IMR-90 (cell line): Measurements from ENCODE around the gene CELSR1. TPM values are rescaled to one million over a fixed set of nuclear protein-coding genes. Genes with fewer than 3 reads are reported as not detected.
"Not testable (repeated sequence)": the region's sequence is repeated elsewhere in the genome, so short reads cannot be mapped to it uniquely, and the experiment has no call there.

ENCODE experiments used
- ATAC-seq: fragments of 200-7000 bp; cut with Tn5 transposase; 2 replicates; pipeline ENCODE4 v1.9.1; 2020; ENCODE audit warnings: low read depth, mild to moderate bottlenecking, moderate library complexity
- BruUV-seq: library from RNA; stranded (reverse); fragments of 400-500 nt; replicated peaks from 2 replicates; lab custom pipeline; 2021; lab: Mats Ljungman, UMichigan
- CTCF ChIA-PET: fragments of 300-600 bp; formaldehyde crosslinking; extraction: SDS; loops from one replicate; lab custom pipeline; 2021; ENCODE audit warnings: antibody characterized with exemption; lab: Yijun Ruan, JAX
- POLR2A ChIA-PET: fragments of 300-600 bp; sonication (Branson Sonifier 250); formaldehyde crosslinking; loops from one replicate; lab custom pipeline; 2022; ENCODE audit warnings: antibody characterized with exemption; ENCODE audit not compliant: unreplicated experiment; lab: Charles Lee
- DNase-seq: peaks from one replicate; pipeline ENCODE4 v3.0.0; 2013
- H2AFZ ChIP-seq: replicated peaks from 2 replicates; pipeline ENCODE3; 2013; ENCODE audit warnings: low read length, mild to moderate bottlenecking; ENCODE audit not compliant: poor library complexity
- H2AK5ac ChIP-seq: 2 replicates; pipeline ENCODE4 v1.6.1; 2013; ENCODE audit warnings: low read depth, low read length, inconsistent platforms
- H2AK9ac ChIP-seq: replicated peaks from 2 replicates; pipeline ENCODE3; 2013; ENCODE audit warnings: mild to moderate bottlenecking, low read depth, low read length, moderate library complexity; ENCODE audit not compliant: poor library complexity
- H2BK120ac ChIP-seq: 2 replicates; pipeline ENCODE4 v1.6.1; 2013; ENCODE audit warnings: low read depth, low read length, inconsistent platforms
- H2BK15ac ChIP-seq: 3 replicates; pipeline ENCODE4 v1.6.1; 2013; ENCODE audit warnings: low read depth, low read length, inconsistent platforms
- H2BK20ac ChIP-seq: 2 replicates; pipeline ENCODE4 v1.6.1; 2013; ENCODE audit warnings: low read depth, mild to moderate bottlenecking, inconsistent platforms, low read length, moderate library complexity
- H2BK5ac ChIP-seq: 2 replicates; pipeline ENCODE4 v1.6.1; 2013; ENCODE audit warnings: mild to moderate bottlenecking, low read depth, low read length, inconsistent platforms; ENCODE audit not compliant: poor library complexity, severe bottlenecking
- H3K14ac ChIP-seq: replicated peaks from 2 replicates; pipeline ENCODE4 v1.6.1; 2013; ENCODE audit warnings: low read depth, low read length, inconsistent platforms
- H3K18ac ChIP-seq: 2 replicates; pipeline ENCODE4 v1.6.1; 2013; ENCODE audit warnings: low read depth, low read length, control low read depth
- H3K23ac ChIP-seq: 2 replicates; pipeline ENCODE4 v1.6.1; 2013; ENCODE audit warnings: low read depth, low read length, inconsistent platforms
- H3K27ac ChIP-seq: 2 replicates; pipeline ENCODE4 v1.5.1; 2013; ENCODE audit warnings: mild to moderate bottlenecking, control low read depth, low read length; ENCODE audit not compliant: insufficient read depth
- H3K27me3 ChIP-seq: 2 replicates; pipeline ENCODE4 v1.6.1; 2013; ENCODE audit warnings: low read length; ENCODE audit not compliant: control insufficient read depth, insufficient read depth
- H3K36me3 ChIP-seq: 2 replicates; pipeline ENCODE4 v1.6.1; 2013; ENCODE audit warnings: low read length, mixed read lengths; ENCODE audit not compliant: control insufficient read depth, insufficient read depth
- H3K4ac ChIP-seq: 2 replicates; pipeline ENCODE4 v1.6.1; 2013; ENCODE audit warnings: low read depth, low read length, inconsistent platforms
- H3K4me1 ChIP-seq: 2 replicates; pipeline ENCODE4 v1.6.1; 2013; ENCODE audit warnings: low read length, mixed read lengths; ENCODE audit not compliant: control insufficient read depth, insufficient read depth
- H3K4me2 ChIP-seq: 2 replicates; pipeline ENCODE4 v1.6.1; 2013; ENCODE audit warnings: low read depth, mild to moderate bottlenecking, control low read depth, low read length, moderate library complexity
- H3K4me3 ChIP-seq: 2 replicates; pipeline ENCODE4 v1.5.1; 2013; ENCODE audit warnings: low read depth, mild to moderate bottlenecking, control low read depth, low read length, moderate library complexity; ENCODE audit not compliant: insufficient read depth
- H3K56ac ChIP-seq: 2 replicates; pipeline ENCODE4 v1.6.1; 2013; ENCODE audit warnings: low read length, inconsistent platforms; ENCODE audit not compliant: insufficient read depth; ENCODE audit errors: extremely low read depth
- H3K79me1 ChIP-seq, 2 experiments: 2 replicates each; pipeline ENCODE4 v1.6.1; 2013; ENCODE audit warnings: low read length in 2 of 2, inconsistent platforms in 1 of 2, low read depth in 1 of 2
- H3K9ac ChIP-seq: 2 replicates; pipeline ENCODE4 v1.6.1; 2013; ENCODE audit warnings: low read depth, low read length, control low read depth
- H3K9me1 ChIP-seq: 2 replicates; pipeline ENCODE4 v1.6.1; 2013; ENCODE audit warnings: low read length, inconsistent platforms; ENCODE audit not compliant: insufficient read depth
- H3K9me3 ChIP-seq: 2 replicates; pipeline ENCODE4 v1.6.1; 2013; ENCODE audit warnings: low read length; ENCODE audit not compliant: control insufficient read depth, insufficient read depth
- H4K20me1 ChIP-seq: 2 replicates; pipeline ENCODE4 v1.6.1; 2013; ENCODE audit warnings: low read length, inconsistent platforms; ENCODE audit not compliant: insufficient read depth
- H4K5ac ChIP-seq: 2 replicates; pipeline ENCODE4 v1.6.1; 2013; ENCODE audit warnings: mild to moderate bottlenecking, low read depth, low read length, control low read depth
- H4K8ac ChIP-seq, 2 experiments: 2 replicates each; pipeline ENCODE4 v1.6.1; 2013; ENCODE audit warnings: low read depth in 2 of 2, low read length in 2 of 2, control low read depth in 1 of 2, inconsistent platforms in 1 of 2
- H4K91ac ChIP-seq: 2 replicates; pipeline ENCODE4 v1.6.1; 2013; ENCODE audit warnings: low read depth, low read length, inconsistent platforms; ENCODE audit not compliant: insufficient read depth
- WGBS, 2 experiments: methylation state at CpG; one replicate each; pipeline versions ENCODE4 v1.1.5 to v1.1.7; 2013; ENCODE audit warnings: missing lambda C conversion rate in 2 of 2; ENCODE audit not compliant: insufficient read length in 1 of 2; ENCODE audit errors: extremely low coverage in 2 of 2; 5-methylcytosine and 5-hydroxymethylcytosine counted together
- dilution Hi-C: fragments of 300-500 bp; cut with HindIII; formaldehyde crosslinking; loops from one replicate; pipeline ENCODE4 v1.14.3; 2018; ENCODE audit warnings: low sequenced_read_pairs; ENCODE audit not compliant: unreplicated experiment
- in situ Hi-C: fragments of 300-500 bp; cut with MboI; formaldehyde crosslinking; loops from 3 replicates; pipeline ENCODE4 v1.14.3; 2019; ENCODE audit warnings: low sequenced_read_pairs, inconsistent platforms, mixed read lengths
- intact Hi-C: fragments of 100-400 bp; cut with micrococcal nuclease; formaldehyde crosslinking; loops from 2 replicates; pipeline ENCODE4 v1.10.0; 2022
- polyA plus RNA-seq, 3 experiments: library from polyadenylated mRNA; depleted of rRNA; stranded (reverse); fragments of >200 nt; gene quantifications; 2 replicates each; pipeline ENCODE4 v1.2.3, GENCODE V29; 2012; ENCODE audit warnings: low replicate concordance in 1 of 3
- total RNA-seq: library from RNA; depleted of rRNA; stranded (reverse); fragments of >200 nt; gene quantifications from 2 replicates; pipeline ENCODE4 v1.2.3, GENCODE V29; 2012

CELSR1 gene
- total and polyA plus RNA-seq, 2 of the 4 experiments (the other 2 are of a cell fraction) = 0.36 to 0.82 TPM

GRCh38 chr22:46516112-46516487 lies 21.3 kb downstream of the CELSR1 start:
- H3K56ac ChIP-seq, H3K14ac ChIP-seq, H3K79me1 ChIP-seq, H3K27me3 ChIP-seq, H2BK20ac ChIP-seq, H2BK5ac ChIP-seq, dilution Hi-C loops, H4K20me1 ChIP-seq, BruUV-seq, H2BK15ac ChIP-seq, H2AFZ ChIP-seq, H2AK9ac ChIP-seq, H3K4me2 ChIP-seq, H3K9me3 ChIP-seq, H3K4ac ChIP-seq, H3K36me3 ChIP-seq, H4K5ac ChIP-seq, in situ Hi-C loops, ATAC-seq, DNase-seq, POLR2A ChIA-PET, H3K4me3 ChIP-seq, H2BK120ac ChIP-seq, H3K18ac ChIP-seq, H3K27ac ChIP-seq, H3K9me1 ChIP-seq, CTCF ChIA-PET, H3K4me1 ChIP-seq, H3K9ac ChIP-seq, H4K91ac ChIP-seq, H2AK5ac ChIP-seq, H3K23ac ChIP-seq, H4K8ac ChIP-seq, intact Hi-C loops: not testable (repeated sequence)
- no CpG with 5 or more reads among the region's 5 CpGs for WGBS, 2 experiments
